Measurements from ENCODE around the gene STX18. TPM values are rescaled to one million over a fixed set of nuclear protein-coding genes. Genes with fewer than 3 reads are reported as not detected.

Gene STX18
- polyA plus RNA-seq, 1 experiment: 27.0 TPM

- POLR2A ChIA-PET: no interaction called here
Measured at GRCh38 chr4:4415806-4416805, 125.7 kb downstream of the STX18 start.

GRCh38 chr4:4415107-4415805 lies 126.6 kb downstream of the STX18 start:
- no peak overlapping the region for H3K4me3 ChIP-seq (ENCODE audit: low read depth, low read length)
- POLR2A ChIA-PET: no interaction called here
- no peak for DNase-seq (ENCODE audit: low read depth, low spot score)
- H3K9me3 ChIP-seq (ENCODE audit: control insufficient read depth, insufficient read depth, low read length): peaks cover 10% of the 10 kb centered on the region; the same call in 1 of the 2 replicates
- no peak for TF ChIP-seq CTCF (IDR thresholded peaks at IDR 0.05; ENCODE audit: low read depth, low read length)
- no peaks in the 10 kb centered on the region for H3K27me3 ChIP-seq (ENCODE audit: control insufficient read depth, insufficient read depth, low read length)
- no peak overlapping the region for H3K27ac ChIP-seq (ENCODE audit: low read depth, low read length)
- CTCF ChIA-PET: no interaction called here

More at GRCh38 chr4:4415806-4416805, 125.7 kb downstream of the STX18 start:
- Histone ChIP-seq H3K9me3 (ENCODE audit: control insufficient read depth, insufficient read depth, low read length) (peaks cover 10% of the 10 kb centered on the region; the same call in 1 of the 2 replicates), H3K27me3 (ENCODE audit: control insufficient read depth, insufficient read depth, low read length) (no peaks in the 10 kb centered on the region), H3K4me3 (ENCODE audit: low read depth, low read length) (no peak overlapping the region), H3K27ac (ENCODE audit: low read depth, low read length) (no peak overlapping the region)
- no peak for TF ChIP-seq CTCF (IDR thresholded peaks at IDR 0.05; ENCODE audit: low read depth, low read length)
- no peak for DNase-seq (ENCODE audit: low read depth, low spot score)
- CTCF ChIA-PET: interaction anchor here (1.2 kb wide), 1 partner anchor 10 kb away, joined by 3 read pairs; no protein-coding TSS in a partner anchor

- Histone ChIP-seq H3K27ac (ENCODE audit: low read depth, low read length) (no peak overlapping the region), H3K27me3 (ENCODE audit: control insufficient read depth, insufficient read depth, low read length) (no peaks in the 10 kb centered on the region), H3K4me3 (ENCODE audit: low read depth, low read length) (no peak overlapping the region), H3K9me3 (ENCODE audit: control insufficient read depth, insufficient read depth, low read length) (peaks cover 10% of the 10 kb centered on the region; the same call in 1 of the 2 replicates)
- ChIA-PET POLR2A (no interaction called here), CTCF (no interaction called here)
- DNase-seq (ENCODE audit: low read depth, low spot score): no peak
- no peak for TF ChIP-seq CTCF (IDR thresholded peaks at IDR 0.05; ENCODE audit: low read depth, low read length)
Measured at GRCh38 chr4:4413806-4414205, 128.0 kb downstream of the STX18 start.

- Histone ChIP-seq H3K9me3 (ENCODE audit: control insufficient read depth, insufficient read depth, low read length) (peaks cover 10% of the 10 kb centered on the region; the same call in 1 of the 2 replicates), H3K27me3 (ENCODE audit: control insufficient read depth, insufficient read depth, low read length) (no peaks in the 10 kb centered on the region), H3K27ac (ENCODE audit: low read depth, low read length) (no peak overlapping the region), H3K4me3 (ENCODE audit: low read depth, low read length) (no peak overlapping the region)
- CTCF ChIA-PET: no interaction called here
- no peak for DNase-seq (ENCODE audit: low read depth, low spot score)
- TF ChIP-seq CTCF (IDR thresholded peaks at IDR 0.05; ENCODE audit: low read depth, low read length): no peak
- POLR2A ChIA-PET: no interaction called here
Measured at GRCh38 chr4:4413373-4413725, 128.5 kb downstream of the STX18 start.

Measured in AG04450 (cell line).